Left lung (tissue), 10 donors: ENCODE data around the gene DNAJB14. TPM values are rescaled to one million over a fixed set of nuclear protein-coding genes. Genes with fewer than 3 reads are reported as not detected.

Experiments used
- ATAC-seq: fragments of 200-7000 bp; cut with Tn5 transposase; one replicate; pipeline ENCODE4 v1.9.1; 2020; ENCODE audit warnings: moderate library complexity
- DNase-seq, 4 donors: peaks; one replicate each; pipeline ENCODE4 v3.0.0-alpha.2; 2013 to 2020
- H3K27ac ChIP-seq, 2 donors: fragments of 200-600 bp; sonication (generic) in 1 of 2; one replicate each; pipeline versions ENCODE4 v1.5.0 to v1.8.0; 2020 to 2021
- H3K27me3 ChIP-seq, 2 donors: fragments of 200-600 bp; sonication (generic) in 1 of 2; one replicate each; pipeline versions ENCODE4 v1.5.0 to v1.8.0; 2020 to 2021
- H3K36me3 ChIP-seq, 2 donors: fragments of 200-600 bp; sonication (generic) in 1 of 2; one replicate each; pipeline versions ENCODE4 v1.5.0 to v1.8.0; 2020 to 2021
- H3K4me1 ChIP-seq, 2 donors: fragments of 200-600 bp; one replicate each; pipeline ENCODE4 v1.8.0; 2021
- H3K4me3 ChIP-seq, 2 donors: fragments of 200-600 bp; sonication (generic) in 1 of 2; one replicate each; pipeline versions ENCODE4 v1.5.0 to v1.8.0; 2020 to 2021; ENCODE audit warnings: mild to moderate bottlenecking in 1 of 2
- H3K9me3 ChIP-seq, 2 donors: fragments of 200-600 bp; sonication (generic) in 1 of 2; one replicate each; pipeline versions ENCODE4 v1.5.0 to v1.8.0; 2020 to 2021
- intact Hi-C, 2 donors: fragments of 100-400 bp; cut with DNase I; formaldehyde crosslinking; loops; one replicate each; pipeline versions ENCODE4 v1.11.2 to v1.14.2; 2022
- polyA plus RNA-seq, 6 donors: library from polyadenylated mRNA; unstranded; fragments of 120-200 nt; gene quantifications; one replicate each; pipeline ENCODE4 v1.2.1, GENCODE V29; 2013; ENCODE audit not compliant: insufficient read length in 6 of 6
- total RNA-seq, 2 donors: library from RNA; stranded (reverse); fragmentation: NEBNext Ultra II Directional; extraction: Animal tissue kit (Norgen Biotek cat#: 25700); gene quantifications; one replicate each; pipeline ENCODE4 v1.2.1, GENCODE V29; 2021
- TF ChIP-seq, protein P1 (sequence below), 2 donors: fragments of 200-600 bp; sonication (generic) in 1 of 2; IDR thresholded peaks; one replicate each; pipeline versions ENCODE4 v1.5.0 to v1.8.0; 2021; ENCODE audit warnings: antibody characterized with exemption in 2 of 2
- donor health status: DM: no; HTN: yes; CAD: no.
- donor health status: DM: no; HTN: no; CAD: no.

The DNAJB14 gene
- total and polyA plus RNA-seq, 8 donors = 44.7 to 60.3 (median 50.5) TPM

DNA sequence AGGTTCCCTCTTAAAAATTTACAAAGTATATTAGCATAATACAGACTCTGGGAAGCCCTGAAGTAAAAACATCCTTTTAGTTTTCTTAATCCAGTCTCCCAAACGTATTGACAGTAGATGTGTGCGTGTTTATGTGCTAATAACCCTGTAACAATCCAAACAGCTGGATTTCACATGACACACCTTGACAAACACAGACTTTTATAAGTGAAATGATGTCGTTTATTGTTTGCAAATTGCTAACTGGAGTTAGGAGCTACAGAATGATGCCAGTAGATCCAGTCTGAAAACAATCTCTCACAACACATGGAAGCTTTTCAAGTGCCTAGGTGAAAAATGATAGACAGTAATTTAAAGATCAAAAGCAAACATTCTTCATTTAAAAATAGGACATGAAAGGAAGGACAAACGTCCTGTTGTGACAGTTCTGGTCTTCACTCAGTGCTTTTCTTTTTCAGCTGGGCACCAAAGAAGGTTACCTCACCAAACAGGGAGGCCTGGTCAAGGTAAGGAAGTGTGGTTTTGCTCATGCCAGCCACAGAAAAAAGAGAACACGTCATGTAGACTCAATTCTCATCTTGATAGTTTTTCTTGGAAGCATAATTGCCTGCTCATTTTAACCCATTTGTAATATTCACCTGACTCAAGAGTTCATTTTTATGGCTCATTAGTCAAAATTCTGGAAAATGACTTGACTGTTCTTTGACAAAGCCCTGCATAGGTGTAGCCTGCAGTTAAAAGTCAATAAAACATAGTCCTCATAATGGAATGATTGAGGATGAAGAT is 85.1 kb downstream of the DNAJB14 start:
- Histone ChIP-seq H3K36me3 (peaks cover 0 to 3% of the 10 kb centered on the region in 2 donors), H3K9me3 (no peaks in the 10 kb centered on the region), H3K27ac (peak overlapping the region in 1 of 2 donors; percentile 49), H3K27me3 (no peaks in the 10 kb centered on the region), H3K4me3 (no peak overlapping the region), H3K4me1 (peaks cover 0 to 30% of the 10 kb centered on the region in 2 donors)
- TF ChIP-seq, protein P1, sequence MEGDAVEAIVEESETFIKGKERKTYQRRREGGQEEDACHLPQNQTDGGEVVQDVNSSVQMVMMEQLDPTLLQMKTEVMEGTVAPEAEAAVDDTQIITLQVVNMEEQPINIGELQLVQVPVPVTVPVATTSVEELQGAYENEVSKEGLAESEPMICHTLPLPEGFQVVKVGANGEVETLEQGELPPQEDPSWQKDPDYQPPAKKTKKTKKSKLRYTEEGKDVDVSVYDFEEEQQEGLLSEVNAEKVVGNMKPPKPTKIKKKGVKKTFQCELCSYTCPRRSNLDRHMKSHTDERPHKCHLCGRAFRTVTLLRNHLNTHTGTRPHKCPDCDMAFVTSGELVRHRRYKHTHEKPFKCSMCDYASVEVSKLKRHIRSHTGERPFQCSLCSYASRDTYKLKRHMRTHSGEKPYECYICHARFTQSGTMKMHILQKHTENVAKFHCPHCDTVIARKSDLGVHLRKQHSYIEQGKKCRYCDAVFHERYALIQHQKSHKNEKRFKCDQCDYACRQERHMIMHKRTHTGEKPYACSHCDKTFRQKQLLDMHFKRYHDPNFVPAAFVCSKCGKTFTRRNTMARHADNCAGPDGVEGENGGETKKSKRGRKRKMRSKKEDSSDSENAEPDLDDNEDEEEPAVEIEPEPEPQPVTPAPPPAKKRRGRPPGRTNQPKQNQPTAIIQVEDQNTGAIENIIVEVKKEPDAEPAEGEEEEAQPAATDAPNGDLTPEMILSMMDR (IDR thresholded peaks at IDR 0.05) = no peak
- ATAC-seq = no peak
- intact Hi-C loops = no loop called here
- DNase-seq = no peak

DNA sequence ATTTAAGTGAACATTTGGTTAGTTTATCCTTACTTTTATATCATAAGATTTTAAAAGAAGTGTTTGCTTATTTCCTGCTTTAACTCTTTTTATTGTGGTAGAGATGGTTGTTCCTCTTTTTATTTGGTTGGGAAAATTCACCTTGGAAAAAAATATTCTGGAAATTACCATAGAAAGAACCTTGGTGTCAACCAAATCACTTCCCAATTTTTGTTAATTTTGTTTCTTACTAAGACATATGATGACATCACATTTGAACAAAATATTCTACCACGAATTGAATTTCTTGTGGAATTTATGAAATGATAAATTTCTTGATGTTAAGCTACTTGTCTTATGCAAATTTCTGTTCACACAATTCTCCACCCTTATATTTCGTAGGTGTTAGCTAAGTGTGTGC is 85.9 kb downstream of the DNAJB14 start:
- intact Hi-C loops = no loop called here
- H3K27me3 ChIP-seq = no peaks in the 10 kb centered on the region
- ATAC-seq = no peak
- no peak overlapping the region for H3K4me3 ChIP-seq
- peaks cover 0 to 3% of the 10 kb centered on the region in 2 donors for H3K36me3 ChIP-seq
- DNase-seq = no peak
- H3K9me3 ChIP-seq = no peaks in the 10 kb centered on the region
- H3K4me1 ChIP-seq = peaks cover 0 to 35% of the 10 kb centered on the region in 2 donors
- no peak overlapping the region for H3K27ac ChIP-seq
- TF ChIP-seq, protein P1 (IDR thresholded peaks at IDR 0.05) = no peak

DNA sequence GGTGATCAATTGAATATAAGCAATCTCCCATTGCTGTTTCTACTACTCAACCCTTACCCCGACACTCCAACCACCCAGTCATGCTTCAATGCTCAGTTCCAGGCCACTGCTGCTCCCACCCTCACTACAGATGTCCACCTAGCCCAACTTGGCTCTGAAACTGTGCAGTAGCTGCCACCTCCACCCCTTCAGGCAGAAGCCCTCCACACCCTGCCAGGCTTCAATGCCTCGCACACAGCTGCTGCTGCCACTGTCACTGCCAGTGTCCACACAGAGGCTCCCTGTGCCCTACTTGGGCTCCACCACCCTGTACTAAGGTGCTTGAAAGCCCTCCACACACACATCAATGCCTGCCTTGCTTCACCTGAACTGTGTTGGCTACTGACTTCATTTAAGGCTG is 86.8 kb downstream of the DNAJB14 start:
- Histone ChIP-seq H3K36me3 (no peaks in the 10 kb centered on the region), H3K4me3 (no peak overlapping the region), H3K27ac (no peak overlapping the region), H3K27me3 (no peaks in the 10 kb centered on the region), H3K9me3 (no peaks in the 10 kb centered on the region), H3K4me1 (peaks cover 0 to 45% of the 10 kb centered on the region in 2 donors)
- intact Hi-C loops = no loop called here
- ATAC-seq = no peak
- no peak for DNase-seq
- TF ChIP-seq, protein P1 (IDR thresholded peaks at IDR 0.05) = no peak

DNA sequence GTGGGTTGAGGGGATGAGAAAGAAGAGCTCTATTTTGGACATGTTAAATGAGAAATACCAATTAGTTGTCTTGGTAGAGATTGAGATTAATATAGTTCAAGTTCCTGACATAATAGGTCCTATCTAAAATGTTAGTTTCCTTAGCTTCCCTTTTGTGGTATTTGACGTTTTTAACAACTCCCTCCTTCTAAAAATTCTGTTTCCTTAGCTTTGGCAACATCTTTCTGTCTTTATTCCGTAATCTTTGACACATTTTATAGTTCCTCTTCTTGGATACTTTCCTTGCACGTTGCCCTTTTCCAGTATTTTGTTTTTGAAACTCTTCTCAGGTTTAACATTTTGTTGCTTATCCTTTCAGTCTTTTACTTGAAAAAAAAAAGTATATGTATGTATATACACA is 89.1 kb downstream of the DNAJB14 start:
- TF ChIP-seq, protein P1 (IDR thresholded peaks at IDR 0.05) = no peak
- peak overlapping the region; percentile 33 to 88 for H3K27ac ChIP-seq

DNA sequence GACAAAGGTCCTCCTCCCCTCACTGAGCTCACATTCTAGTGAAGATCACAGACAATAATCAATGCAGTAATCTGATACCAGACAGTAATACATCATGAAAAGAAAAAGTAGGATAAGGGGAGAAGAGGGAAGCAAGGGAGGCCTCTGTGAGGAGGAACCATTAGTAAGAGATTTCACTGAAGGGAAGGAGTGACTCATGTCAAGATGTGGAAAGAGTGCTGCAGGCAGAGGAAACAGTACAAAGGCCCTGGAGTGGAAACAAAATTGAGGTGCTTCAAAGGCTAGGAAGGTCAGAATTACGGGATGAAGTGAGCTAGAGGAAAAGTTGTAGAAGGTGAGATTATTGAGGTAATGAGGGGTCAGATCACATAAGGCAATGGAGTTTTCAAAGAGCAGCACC is 90.3 kb downstream of the DNAJB14 start:
- Histone ChIP-seq H3K4me1 (peaks cover 0 to 51% of the 10 kb centered on the region in 2 donors), H3K27ac (peak overlapping the region; percentile 33 to 88), H3K36me3 (no peaks in the 10 kb centered on the region), H3K27me3 (no peaks in the 10 kb centered on the region), H3K9me3 (no peaks in the 10 kb centered on the region), H3K4me3 (no peak overlapping the region)
- DNase-seq = no peak
- intact Hi-C loops = no loop called here
- TF ChIP-seq, protein P1 (IDR thresholded peaks at IDR 0.05) = no peak
- peak; percentile 89 for ATAC-seq

More for the DNA sequence above, 89.1 kb downstream of the DNAJB14 start:
- no peak overlapping the region for H3K4me3 ChIP-seq
- intact Hi-C loops = no loop called here
- no peaks in the 10 kb centered on the region for H3K27me3 ChIP-seq
- peaks cover 0 to 48% of the 10 kb centered on the region in 2 donors for H3K4me1 ChIP-seq
- ATAC-seq (no peak), DNase-seq (no peak)
- no peaks in the 10 kb centered on the region for H3K9me3 ChIP-seq
- H3K36me3 ChIP-seq = no peaks in the 10 kb centered on the region
